ENCODE data around the gene APOM.

- TF ChIP-seq POLR2A (IDR thresholded peaks at IDR 0.05) (no peak), CTCF (IDR thresholded peaks at IDR 0.05) (no peak)
These were observed 26.7 kb upstream of the APOM start for GRCh38 chr6:31629014-31629413.

Data from esophagus squamous epithelium (tissue), 4 donors.